HG03175 (cell line): ENCODE results near the gene NEK7.
"Not testable (repeated sequence)": the region's sequence is repeated elsewhere in the genome, so short reads cannot be mapped to it uniquely, and the experiment has no call there.

Source experiments
- ATAC-seq: cut with Tn5 transposase; IDR thresholded peaks from one replicate; pipeline ENCODE4 v1.9.1; 2021; ENCODE audit warnings: mild to moderate bottlenecking, moderate library complexity; ENCODE audit not compliant: unreplicated experiment

The NEK7 gene

DNA sequence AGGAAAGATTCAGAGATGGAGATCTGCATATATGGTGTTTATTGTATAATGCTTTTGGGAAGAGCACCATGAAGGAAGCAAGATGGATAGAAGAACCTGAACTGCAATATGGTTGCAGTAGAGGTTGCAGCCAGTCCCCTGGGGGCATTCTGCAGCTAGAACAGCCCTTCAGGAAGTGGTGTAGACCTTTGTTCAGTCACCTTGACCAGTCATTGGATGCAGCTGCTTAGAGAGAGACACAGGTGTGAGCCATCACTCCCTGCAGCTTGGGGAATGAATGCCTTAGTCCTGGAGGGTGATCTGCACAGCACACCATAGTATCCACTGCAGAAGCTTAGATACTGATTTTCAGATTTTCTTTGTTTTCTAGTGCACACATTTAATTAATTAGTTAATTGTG is 42.3 kb downstream of the NEK7 start:
- peak; percentile 78 for ATAC-seq

DNA sequence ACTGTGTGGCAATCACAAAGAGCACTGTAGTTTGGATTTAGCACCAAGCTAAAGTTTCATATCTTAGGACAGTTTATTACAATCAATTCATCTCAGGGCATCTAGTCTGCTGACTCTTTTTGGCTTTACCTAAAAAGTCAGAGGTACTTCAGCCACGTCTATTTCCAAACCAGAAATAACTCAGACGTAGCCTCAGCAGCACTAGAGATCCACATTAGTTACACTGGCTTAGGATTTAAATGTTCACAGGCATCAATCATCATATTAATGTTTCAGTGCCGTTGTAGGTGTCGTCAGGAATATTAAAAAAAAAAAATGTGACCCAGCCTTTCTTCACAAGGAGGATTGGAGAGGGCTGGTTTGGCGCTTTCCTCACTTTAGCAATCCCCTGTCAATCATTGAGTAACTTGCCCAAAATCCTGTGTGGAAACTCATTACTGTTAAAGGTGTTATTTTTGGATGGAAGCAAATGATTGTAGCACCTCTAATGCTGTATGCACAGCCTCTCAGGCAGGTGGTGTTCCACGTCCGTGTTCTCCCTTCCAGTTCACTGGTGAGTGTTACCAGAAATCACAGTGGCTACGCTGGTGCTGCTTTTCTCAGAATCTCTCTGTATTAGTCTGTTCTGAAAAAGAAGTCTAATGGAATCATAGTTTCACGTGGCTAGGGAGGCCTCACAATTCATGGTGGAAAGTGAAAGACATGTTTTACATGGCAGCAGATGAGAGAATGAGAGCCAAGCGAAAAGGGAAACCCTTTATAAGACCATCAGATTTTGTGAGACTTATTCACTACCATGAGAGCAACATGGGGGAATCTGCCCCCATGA is 45.4 kb downstream of the NEK7 start:
- ATAC-seq, result peak; percentile 66

DNA sequence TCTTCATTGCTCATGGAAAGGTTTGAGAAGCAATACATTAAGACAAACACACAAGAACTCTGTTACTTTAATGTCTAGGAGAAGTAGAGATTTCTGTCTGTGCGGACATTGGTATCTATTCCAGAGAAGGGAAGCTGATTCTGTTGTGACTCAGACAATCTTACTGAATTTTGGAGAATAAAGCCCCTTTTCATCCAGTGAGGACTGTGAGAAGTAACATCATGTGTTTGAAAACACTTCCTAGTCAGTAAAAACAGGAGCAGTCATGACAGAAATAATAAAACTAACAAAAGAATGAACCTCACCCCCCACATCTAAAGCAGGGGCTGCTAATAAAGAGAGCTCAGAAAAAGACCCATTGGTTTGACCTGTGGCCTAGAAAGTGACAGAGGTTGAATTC is 46.6 kb downstream of the NEK7 start:
- no peak for ATAC-seq

DNA sequence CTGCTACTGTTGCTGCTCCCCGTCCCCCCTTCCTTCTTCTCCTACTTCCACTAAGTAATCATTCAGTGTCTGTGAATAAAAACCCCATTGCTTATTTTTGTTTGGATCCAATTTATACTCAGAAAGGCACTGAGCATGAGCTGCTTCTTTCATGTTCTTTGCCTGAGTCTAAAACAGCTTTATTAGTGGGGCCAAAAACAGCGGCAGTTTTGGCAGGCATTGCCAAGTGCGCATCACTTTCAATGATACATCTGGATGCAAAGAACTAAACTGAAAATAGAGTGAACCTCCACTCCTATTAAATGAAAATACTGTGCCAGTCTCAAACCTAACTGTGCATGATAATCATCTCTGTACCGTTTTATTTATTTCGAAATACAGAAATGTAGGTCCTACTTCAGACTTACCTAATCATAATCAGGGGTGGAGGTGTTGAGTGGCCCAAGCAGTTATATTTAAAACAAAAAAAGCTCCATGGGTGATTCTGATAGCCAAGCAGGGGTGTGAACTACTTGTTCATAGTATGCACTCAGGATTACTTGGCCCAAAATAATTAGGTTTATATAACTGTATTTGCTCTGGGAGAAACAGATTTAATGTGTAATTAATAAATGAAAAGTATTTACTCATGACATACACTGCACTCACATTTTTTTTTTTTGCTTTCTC is 48.4 kb downstream of the NEK7 start:
- no peak for ATAC-seq

DNA sequence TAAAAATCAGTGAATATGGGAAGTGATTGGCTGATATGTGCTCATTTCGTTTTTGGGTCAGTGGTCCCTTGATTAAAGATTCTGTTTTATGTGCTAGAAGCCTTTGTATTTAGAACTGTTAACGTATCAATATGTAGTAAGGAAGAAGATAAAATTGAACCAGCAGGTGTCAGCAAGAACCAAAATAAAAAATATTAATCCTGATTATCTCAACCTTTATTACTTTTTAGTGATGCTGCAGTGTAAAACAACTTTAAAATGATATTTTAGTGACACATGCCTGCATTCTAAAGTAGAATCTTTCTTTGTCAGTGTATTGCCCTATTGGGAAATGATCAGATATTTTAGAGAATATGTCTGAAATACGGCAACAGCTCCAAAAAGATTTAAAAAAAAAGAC is 49.5 kb downstream of the NEK7 start:
- no peak for ATAC-seq

DNA sequence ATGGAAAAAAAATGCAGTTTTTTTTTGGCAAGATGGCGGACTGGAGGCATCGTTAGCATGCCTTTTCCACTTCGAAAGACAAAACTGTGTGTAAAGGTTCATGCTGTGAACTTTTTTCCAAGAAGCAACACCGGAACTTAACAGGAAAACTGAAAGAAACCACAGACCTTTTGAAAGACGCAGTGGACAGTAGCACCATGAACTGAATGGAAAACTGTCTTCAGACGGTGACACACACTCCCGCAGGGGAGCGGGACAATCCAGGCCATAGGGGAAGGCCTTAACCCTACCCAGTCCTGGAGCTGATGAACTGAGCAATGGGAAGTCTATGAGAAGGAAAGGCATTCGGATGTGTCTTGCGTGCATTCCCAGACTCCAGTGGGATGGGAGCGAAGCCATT is 54.9 kb downstream of the NEK7 start:
- ATAC-seq, result no peak

DNA sequence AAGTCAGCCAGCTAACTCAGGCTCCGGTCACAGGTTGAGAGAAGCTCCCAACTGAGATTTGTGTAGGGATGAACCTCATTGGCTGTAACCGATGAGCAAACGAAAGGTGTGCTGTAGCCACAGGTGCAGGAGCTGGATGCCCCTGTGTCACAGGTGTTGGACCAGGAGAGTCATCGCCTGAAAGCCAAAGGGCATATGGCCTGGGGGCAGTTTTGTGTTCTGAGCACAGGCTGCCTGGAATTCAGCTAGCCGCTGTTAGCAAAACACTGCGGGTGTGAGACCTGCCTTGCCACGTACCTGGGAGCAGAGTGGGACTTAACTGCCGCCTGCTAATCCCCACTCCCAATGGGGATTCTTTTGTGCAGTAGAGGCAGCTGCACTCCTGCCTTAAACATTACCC is 55.3 kb downstream of the NEK7 start:
- ATAC-seq, result no peak

DNA sequence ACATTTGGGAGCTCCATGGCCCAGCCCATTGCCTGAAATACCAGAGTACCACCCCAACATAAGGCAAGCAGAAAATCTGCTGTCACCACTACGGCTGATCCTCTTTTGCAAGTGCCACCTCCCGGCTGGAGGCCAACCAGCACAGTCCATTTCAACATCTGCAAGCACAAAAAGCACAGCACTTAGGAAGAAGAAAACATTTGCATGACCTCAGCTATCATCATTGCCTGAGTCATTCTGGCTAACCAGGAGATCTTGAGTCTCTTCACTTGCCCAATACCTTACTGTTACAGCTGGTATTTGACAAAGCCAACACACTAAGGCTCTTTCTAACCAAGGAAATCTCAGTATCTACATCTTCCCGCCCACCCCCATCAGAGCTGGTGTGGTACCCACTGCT is 55.9 kb downstream of the NEK7 start:
- ATAC-seq, result no peak

DNA sequence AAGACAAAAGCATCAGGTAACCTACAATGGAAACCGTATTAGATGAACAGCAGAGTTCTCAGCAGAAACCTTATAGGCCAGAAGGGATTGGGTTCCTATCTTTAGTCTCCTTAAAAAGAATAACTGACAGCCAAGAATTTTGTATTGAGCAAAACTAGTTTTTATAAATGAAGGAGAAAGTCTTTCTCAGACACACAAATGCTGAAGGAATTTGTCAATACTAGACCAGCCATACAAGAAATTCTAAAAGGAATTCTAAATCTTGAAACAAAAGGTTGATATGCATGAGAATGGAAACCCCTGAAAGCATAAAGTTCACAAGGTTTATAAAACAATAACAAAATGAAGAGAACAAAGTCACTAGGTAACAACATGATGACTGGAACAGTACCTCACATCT is 58.1 kb downstream of the NEK7 start:
- no peak for ATAC-seq

DNA sequence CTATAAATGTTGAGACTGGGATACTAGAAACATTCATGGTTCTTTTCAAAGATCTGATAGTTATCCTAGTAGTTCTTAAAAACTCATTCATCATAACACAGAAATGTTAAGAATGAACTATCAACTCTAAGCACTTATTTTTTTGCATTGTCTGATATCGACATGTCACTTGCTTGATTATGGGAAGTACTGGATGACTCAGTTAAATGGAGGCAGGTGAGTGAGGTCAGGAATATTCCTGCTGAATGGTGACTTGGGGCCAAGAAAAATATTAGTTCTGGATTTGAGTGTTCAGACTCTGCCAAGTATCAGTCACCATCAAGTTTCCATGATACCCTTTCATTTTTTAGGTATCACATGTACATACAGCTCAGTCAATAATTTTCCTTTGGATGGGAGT is 63.6 kb downstream of the NEK7 start:
- no peak for ATAC-seq

DNA sequence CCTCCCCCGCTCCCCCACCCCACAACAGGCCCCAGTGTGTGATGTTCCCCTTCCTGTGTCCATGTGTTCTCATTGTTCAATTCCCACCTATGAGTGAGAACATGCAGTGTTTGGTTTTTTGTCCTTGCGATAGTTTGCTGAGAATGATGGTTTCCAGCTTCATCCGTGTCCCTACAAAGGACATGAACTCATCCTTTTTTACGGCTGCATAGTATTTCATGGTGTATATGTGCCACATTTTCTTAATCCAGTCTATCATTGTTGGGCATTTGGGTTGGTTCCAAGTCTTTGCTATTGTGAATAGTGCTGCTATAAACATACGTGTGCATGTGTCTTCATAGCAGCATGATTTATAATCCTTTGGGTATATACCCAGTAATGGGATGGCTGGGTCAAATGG is 70.2 kb downstream of the NEK7 start:
- ATAC-seq, result not testable (repeated sequence)

DNA sequence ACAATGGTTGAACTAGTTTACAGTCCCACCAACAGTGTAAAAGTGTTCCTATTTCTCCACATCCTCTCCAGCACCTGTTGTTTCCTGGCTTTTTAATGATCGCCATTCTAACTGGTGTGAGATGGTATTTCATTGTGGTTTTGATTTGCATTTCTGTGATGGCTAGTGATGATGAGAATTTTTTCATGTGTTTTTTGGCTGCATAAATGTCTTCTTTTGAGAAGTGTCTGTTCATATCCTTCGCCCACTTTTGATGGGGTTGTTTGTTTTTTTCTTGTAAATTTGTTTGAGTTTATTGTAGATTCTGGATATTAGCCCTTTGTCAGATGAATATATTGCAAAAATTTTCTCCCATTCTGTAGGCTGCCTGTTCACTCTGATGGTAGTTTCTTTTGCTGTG is 70.7 kb downstream of the NEK7 start:
- not testable (repeated sequence) for ATAC-seq

DNA sequence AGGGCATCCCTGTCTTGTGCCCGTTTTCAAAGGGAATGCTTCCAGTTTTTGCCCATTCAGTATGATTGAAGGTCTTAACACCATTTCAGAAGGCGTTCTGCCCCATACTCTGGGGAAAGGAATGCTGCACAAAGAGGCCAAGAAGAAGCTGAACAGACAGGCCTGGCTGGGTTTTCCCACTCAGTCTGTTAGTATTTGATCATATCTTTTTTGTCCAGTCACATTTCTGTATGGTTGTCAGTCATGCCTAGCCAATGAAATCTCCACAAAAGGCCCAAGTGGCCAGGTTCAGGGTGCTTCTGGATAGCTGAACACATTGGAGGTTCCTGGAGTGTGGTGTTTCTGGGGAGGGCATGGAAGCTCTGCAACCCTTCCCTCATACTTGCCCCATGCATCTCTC is 72.1 kb downstream of the NEK7 start:
- no peak for ATAC-seq

DNA sequence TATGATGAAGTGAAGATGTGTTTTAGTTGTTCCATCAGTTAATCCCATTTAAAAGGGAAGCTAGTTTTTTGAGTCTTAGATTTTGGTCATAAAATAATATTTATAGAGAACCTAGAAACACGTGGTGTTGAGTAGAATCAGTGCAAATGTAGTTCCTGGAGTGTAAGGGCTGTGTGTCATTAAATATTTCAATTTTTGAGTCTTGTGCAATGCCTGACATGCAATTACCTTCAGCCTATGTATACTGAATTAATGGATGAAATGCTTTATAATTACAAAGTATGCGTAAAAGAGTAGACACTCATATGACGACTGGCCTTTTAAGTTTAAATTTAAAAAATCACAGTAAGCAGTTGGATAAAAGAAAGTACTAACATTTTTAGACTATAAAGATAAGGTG is 75.0 kb downstream of the NEK7 start:
- ATAC-seq, result no peak

DNA sequence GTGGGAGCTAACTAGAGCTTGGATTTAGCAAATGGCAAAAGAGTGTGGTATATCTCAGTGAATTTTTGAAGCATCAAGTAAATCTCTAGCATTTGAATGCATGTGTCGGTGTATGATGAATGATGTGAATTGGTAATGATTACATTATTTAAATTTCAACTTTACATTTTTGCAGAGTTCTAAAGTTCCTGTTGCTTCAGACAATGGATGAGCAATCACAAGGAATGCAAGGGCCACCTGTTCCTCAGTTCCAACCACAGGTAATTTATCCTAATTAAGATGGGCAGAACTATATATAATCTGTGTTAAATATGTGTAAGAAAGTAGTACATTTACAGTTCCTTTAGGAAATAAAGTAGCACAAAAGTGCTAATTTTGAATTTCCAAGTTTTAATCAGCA is 75.6 kb downstream of the NEK7 start:
- no peak for ATAC-seq

DNA sequence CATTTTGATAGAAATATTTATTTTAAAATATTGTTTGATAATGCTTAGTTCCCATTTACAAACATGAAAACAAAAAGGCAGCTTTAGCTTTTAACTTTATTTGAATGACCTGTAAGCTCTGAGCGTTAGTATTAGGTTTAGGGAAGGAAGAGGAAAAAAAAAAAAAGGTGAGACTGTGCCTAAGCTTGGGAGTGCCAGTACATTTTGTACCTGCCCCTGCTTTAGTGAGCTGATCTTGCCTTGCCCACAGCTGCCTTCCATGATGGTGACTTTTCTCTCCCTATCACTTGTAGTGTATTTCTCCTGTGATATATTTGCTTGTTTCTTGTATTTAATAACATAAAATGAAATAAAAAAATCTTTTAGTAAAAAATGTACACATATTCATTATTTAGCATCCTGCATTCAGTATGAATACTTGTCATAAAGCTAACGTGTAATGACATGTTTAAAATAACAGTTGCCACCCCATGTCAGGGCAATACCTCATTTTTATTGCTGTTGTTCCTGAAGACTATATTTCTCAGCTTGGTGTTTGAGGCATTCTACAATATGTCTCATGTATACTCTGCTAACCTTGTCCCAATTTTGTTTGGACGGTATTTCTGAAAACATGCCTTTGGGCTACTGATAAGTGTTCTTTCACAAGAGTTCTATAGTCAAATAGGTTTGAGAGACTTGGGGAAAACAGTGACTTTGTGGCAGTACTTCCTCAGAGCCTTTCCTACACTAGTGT is 76.3 kb downstream of the NEK7 start:
- no peak for ATAC-seq

DNA sequence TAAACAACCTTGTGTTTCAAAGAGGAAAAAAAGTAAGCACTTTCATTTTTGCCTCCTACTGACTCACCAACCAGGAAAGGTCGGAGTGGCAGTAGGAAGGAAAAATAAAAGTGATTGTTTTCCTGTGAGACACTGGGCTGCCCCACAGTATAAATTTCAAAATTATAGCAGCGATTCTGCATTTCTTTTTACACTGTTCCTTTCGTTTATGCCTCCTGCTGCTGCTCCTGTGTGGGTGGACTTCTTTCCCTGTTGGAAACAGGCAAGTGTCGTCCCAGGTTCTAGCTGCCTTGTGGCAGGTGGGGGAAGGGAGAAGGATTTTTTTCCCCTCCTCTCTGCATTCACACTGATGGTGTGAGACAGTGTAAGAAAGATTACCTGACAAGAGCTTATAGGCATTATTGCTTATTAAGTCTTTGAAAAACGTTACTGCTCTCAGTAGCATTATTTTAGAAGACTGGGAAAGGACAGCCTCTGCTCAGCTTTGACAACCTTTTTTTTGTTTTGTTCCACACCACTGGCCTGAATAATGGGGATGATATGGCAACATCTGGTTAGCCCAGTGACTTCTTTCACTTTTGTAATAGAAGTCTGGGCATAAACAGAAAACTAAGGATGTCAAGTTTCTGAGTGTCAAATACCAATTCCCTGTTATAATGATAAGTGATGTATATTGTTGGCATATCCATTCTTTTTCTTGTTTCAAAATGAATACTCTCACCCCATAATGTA is 77.9 kb downstream of the NEK7 start:
- ATAC-seq, result no peak

DNA sequence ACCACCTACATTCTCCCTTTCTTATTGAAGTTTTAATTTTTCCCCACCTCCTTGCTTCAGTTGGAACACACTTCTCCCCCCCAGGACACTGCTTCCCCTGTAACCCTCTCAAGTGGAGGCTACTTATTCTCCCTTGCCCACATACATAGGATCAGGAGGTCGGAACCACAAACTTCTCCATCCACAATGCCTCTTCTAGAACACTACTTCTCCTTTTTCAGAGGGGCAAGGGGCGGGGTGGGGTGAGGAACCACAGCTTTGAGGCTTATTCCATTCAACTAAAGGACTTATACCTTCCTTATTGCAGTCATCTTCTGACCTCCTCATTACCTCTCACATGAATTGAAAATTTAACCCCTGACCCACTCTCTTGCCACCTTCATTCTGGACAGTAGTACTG is 81.3 kb downstream of the NEK7 start:
- ATAC-seq, result no peak

DNA sequence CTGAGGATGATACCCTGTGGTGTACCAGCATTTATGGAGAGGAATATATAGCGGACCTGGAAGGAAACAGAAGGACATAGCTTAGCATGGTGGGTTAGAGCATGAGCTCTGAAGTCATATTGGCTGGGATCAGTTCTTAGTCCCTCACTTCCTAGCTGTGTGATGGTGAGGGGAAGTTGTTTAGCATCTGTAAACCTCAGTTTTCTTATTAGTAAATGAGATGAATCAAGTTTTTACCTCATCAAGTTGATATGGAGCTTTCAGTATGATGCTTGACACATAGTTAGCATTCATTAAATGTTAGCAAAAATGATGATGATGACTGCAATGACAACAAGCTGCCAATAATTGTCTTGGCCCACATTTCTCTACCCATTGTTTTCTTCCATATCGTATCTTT is 84.8 kb downstream of the NEK7 start:
- ATAC-seq, result no peak

DNA sequence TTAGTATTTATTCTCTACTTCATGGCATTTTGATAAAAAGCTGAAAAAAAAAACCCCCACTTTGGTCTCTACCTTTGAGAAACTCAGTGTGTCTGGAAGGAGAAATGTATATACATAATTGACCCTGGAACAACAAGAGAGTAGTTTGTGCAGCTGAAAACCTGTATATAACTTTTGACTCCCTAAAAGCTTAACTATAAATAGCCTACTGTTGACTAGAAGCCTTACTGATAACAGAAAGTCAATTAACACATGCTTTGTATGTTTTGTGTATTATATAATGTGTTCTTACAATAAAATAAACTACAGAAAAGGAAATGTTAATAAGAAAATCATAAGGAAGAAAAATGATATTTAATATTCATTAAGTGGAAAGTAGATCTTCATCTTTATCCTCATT is 88.0 kb downstream of the NEK7 start:
- ATAC-seq, result no peak

DNA sequence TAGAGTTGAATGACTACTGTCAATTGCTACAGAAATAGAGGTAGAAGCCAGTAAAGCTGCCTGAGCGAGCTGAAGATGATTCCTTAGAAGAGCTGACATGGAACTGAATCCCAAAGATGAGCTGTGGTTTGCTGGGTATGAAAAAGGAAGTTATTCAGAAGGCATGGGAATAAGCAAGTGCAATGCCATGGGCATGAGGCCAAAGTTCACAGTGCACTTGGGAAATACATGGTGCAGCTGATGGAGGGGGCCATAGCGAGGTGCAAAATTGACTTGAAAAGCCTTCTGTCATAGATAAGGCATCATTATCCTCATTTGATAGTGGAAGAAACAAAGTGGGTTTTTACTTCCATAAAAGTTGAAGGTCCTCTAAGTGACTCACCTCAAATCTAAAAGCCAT is 88.6 kb downstream of the NEK7 start:
- no peak for ATAC-seq
